ENCODE results near the gene PRM2.
A peak's percentile ranks its signal among the peaks of the same experiment; 100 is the strongest.

Gene PRM2

DNA sequence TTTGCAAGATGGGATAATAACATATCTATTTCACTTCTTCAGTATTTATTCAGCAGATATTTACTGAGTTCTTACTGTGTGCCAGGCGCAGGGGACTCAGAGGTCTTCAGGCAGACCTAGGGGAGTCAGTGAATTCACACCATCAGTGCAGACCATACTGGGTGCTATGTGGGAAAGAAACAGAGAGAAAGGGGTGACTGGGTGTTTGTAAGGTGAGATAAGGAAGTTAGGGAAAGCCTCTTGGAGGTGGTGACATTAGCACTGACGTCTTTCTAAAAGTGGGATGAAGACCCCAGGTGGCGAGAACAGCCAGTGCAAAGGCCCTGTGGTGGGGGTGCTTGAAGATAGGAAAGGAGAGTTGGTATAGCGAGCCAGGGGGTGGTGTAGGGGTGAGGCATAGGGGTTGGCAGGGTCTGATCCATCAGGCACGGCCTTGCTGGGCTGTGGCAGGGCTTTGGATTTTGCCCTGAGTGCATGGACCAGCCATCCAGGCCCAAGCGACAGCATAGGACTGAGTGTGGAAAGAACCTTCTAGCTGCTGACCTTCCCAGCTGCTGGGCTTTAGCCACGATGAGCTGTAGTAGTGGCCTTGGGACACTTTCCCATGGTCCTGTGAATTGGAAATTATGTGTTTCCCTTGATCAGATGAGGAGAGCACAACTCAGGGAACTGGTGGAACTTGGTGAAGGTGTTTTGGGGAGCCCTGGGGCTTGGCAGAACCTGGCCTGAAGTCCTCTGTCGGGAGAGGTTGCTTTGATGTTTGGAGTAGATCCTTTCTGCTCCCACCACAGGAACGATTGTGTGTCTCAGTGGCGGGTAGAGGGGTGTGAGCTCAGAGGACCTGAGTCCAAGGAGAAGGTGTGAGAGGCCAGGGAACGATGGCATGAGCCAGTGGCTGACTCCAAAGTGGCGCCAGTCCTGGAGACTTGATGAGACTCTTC lies 16.4 kb downstream of the PRM2 start:
- Histone ChIP-seq H3K27me3 (peaks cover 7% of the 10 kb centered on the region), H3K36me3 (no peaks in the 10 kb centered on the region), H3K4me1 (no peaks in the 10 kb centered on the region), H3K9me3 (no peaks in the 10 kb centered on the region), H3K4me3 (ENCODE audit: low read depth, low read length) (no peak overlapping the region)
- TF ChIP-seq CTCF (IDR thresholded peaks at IDR 0.05; ENCODE audit: low read depth, low read length), result no peak
- DNase-seq, result no peak

DNA sequence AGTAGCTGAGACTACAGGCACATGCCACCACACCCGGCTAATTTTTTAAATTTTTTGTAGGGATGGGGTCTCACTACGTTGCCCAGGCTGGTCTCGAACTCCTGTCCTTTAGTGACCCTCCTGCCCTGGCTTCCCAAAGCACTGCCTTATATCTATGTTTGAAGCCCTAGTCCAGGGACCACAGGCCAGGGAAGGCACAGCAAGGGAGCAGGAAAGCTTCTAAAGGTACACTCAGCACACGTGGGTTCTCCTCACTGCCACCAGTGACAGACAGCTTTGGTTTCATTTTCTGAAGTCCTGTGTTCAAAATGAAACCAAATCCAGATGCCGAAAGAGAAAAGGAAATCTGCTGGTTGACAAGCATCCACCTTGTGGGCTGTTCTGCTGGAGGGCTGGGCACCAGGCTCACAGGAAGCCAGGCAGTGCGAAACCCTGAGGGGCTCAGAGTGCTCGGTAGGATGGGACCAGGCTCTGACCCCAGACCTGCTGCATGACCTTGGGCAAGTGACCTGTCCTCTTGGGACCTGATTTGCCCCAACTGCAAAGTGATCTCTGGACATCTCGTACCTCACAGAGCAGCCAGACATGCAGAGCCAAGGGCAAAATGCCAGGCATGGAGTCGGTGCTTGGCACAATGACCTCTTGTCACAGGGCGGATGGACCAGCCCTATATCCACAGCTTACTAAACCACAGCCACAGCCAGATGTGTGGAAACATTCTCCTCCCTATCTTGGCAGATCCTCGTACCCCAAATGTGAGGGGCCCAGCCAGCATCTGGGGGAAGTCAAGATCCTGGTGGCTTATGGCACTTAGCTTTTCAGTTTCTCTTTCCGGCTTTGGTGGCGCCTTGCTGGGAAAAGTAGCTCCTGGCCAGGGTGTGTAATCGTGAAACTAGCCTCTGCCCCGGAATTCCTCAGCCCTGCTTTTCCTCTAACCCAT lies 17.5 kb downstream of the PRM2 start:
- H3K9me3 ChIP-seq, result no peaks in the 10 kb centered on the region
- H3K4me1 ChIP-seq, result no peaks in the 10 kb centered on the region
- H3K4me3 ChIP-seq (ENCODE audit: low read depth, low read length), result no peak overlapping the region
- no peak for TF ChIP-seq CTCF (IDR thresholded peaks at IDR 0.05; ENCODE audit: low read depth, low read length)
- H3K27me3 ChIP-seq, result peaks cover 12% of the 10 kb centered on the region
- no peaks in the 10 kb centered on the region for H3K36me3 ChIP-seq
- no peak for DNase-seq

DNA sequence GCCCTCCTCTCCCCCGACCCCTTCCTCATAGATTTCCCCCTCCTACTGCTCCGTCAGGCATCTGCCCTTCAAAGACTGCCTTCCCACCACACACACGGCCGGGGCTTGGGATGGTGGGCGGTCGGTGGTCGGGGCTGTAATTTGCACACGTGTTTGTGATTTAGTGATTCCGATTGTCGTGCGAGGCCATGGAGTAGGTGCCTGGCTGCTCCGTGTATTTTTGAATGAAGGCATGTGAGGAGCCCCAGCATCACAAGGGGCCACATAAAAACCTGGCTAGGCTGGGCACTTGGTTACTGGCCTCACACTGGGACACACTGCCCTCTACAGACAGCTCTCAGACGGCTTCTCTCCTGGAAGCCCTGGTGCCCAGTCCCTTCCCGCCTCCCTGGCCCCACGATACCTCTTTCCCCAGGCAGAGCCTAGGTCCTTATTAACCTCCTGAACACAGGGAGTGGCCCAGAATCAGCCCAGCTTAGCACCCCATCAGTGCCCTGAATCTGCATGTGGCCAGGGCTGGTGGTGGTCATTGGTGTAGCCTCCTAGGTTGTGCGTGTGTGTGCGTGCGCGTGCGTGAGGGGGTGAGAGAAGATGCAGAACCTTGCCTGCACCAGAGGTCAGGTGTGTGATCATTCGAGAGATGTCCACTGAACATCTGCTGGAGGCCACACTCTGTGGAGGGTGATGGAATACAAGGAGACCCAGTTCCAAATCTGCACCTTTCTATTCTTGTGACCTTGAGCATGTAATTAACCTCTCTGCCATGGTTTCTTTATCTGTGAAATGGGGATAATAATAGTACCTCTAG lies 18.9 kb downstream of the PRM2 start:
- DNase-seq, result peak; percentile 85
- peaks cover 12% of the 10 kb centered on the region for H3K27me3 ChIP-seq
- H3K4me3 ChIP-seq (ENCODE audit: low read depth, low read length), result peak overlapping the region; percentile 85
- H3K4me1 ChIP-seq, result no peaks in the 10 kb centered on the region
- H3K9me3 ChIP-seq, result no peaks in the 10 kb centered on the region
- peak; percentile 90 for TF ChIP-seq CTCF (IDR thresholded peaks at IDR 0.05; ENCODE audit: low read depth, low read length)
- no peaks in the 10 kb centered on the region for H3K36me3 ChIP-seq

DNA sequence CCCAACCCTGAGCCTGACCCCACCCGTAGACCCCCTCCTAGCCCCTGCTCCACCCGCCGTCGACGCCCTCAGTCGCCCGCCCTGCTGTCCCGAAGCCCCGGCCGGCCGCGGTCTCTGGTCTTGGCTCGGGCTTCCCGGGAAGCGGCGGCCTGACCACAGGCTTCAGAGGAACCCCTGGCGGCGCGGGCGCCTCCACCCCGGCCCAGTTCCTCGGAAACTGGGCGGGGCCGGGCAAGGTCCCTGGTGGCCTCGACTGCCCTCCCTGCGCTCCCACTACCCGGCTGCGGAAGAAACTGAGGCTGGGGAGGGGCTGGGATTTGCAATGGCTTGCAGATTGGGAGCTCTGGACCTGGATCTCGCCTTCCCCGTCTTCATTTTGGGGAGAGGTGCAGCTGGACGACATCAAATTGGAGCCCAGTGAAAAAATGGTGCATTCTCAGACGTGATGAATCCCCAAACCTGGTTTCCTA lies 19.6 kb downstream of the PRM2 start:
- Histone ChIP-seq H3K36me3 (no peaks in the 10 kb centered on the region), H3K4me1 (no peaks in the 10 kb centered on the region), H3K9me3 (no peaks in the 10 kb centered on the region), H3K4me3 (ENCODE audit: low read depth, low read length) (peak overlapping the region; percentile 85), H3K27me3 (peaks cover 12% of the 10 kb centered on the region)
- peak; percentile 55 for DNase-seq
- no peak for TF ChIP-seq CTCF (IDR thresholded peaks at IDR 0.05; ENCODE audit: low read depth, low read length)

DNA sequence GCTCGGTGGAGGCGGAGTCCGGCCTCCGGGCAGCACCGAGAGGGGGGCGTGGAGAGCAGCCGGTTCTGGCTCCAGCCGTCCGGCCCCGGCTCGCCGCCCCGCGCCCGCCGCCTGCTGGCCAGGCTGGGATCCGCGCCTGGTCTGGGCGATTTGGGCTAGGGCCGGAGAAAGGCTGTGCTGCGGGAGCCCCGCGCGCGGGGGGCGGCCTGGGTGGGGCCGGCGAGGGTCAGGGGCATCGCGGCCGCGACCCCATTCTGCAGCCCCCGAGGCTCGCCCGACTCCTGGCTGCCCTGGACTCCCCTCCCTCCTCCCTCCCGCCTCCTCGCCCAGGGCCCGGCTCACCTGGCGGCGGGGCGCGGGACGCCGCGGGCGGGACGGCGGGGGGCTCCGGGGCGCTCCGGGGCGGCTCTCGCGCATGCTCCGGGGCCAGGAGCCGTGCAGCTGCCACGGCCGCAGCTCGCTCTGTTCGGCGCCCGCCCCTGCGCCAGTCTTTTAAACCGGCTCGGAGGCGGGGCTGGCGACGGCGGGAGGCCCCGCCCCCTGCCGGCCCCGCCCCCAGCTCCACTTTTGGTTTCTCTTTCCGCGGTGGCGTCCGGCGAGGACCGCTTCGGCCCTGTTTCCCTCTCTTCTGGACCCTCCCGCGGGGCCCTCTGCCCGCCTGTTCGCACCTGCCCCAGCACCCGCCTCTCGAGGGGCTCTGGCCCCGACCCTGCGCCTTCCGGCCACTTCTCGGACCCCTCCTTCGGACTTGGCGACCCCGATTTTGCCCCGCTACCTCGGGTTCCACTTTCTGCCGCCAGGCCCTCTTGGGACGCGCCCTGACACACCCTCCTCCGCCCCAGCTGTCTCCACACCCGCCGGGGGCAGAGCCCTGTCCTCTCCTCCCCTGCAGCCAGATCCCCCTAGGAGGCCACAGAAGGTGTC lies 20.3 kb downstream of the PRM2 start, which contains the start of gene SOCS1:
Gene SOCS1 (minus strand): TSS at position 468 of the 924 bp plus-strand sequence. CDS start 726 bp downstream, outside the sequence.
- H3K4me3 ChIP-seq (ENCODE audit: low read depth, low read length), result peak within 1 kb of the TSS; percentile 85
- peak; percentile 52 for TF ChIP-seq CTCF (IDR thresholded peaks at IDR 0.05; ENCODE audit: low read depth, low read length)
- H3K27me3 ChIP-seq, result peaks cover 12% of the 10 kb centered on the region
- no peaks in the 10 kb centered on the region for H3K9me3 ChIP-seq
- H3K36me3 ChIP-seq, result no peaks in the 10 kb centered on the region
- DNase-seq, result peak; percentile 86
- no peaks in the 10 kb centered on the region for H3K4me1 ChIP-seq
